NCI-H2107 treated with DMSO at 0.1 percent for 48 hours (cell line): ENCODE results near the gene TUBA4B.

Source experiments
- DNase-seq: peaks from one replicate; lab custom pipeline; 2025; ENCODE audit not compliant: unreplicated experiment; lab: John Stamatoyannopoulos, UW

Gene TUBA4B

GRCh38 chr2:219252900-219253752 lies at the start of gene TUBA4B:
TUBA4B (plus strand) TSS chr2:219253243; CDS start chr2:219253408, 165 bp downstream.
- DNase-seq: no peak

DNA sequence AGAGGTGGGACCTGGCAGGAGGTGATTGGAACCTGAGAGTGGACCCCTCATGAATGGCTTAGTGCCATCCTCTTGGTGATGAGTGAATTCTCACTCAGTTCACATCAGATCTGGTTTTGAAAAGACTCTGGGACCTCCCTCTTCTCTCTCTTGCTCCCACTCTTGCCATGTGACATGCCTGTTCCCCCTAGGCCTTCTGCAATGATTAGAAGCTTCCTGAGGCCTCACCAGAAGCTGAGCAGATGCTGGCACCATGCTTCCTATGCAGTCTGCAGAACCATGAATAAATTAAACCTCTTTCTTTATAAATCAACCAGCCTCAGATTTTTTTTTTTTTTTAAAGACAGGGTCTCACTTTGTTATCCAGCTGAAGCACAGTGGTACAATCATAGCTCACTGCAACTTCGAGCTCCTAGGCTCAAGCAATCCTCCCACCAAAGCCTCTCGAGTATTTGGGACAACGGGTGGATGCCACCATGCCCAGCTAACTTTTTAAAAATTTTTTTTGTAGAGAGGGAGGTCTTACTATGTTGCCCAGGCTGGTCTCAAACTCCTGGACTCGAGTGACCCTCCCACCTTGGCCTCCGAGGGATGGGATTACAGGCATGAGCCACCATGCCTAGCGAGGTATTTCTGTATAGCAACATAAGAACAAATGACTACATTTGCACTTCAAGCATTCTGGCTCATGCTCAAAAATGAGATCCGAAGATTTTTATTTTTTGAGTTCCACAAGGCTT lies 48.4 kb upstream of the TUBA4B start:
- no peak for DNase-seq

DNA sequence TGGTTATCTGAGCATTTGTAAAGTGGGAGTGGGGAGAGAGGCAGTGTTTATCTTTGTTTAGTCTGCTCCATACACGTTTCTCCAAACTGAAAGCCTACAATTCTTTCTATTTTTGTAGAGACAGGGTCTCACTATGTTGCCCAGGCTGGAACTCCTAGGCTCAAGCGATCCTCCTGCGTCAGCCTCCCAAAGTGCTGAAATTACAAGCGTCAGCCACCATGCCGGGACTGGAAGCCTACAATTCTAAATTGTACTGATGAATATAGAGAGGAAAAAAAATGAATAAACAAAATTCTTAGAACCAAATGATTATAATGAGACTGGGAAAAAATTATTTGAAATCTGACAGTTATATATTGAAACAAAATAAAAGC lies 47.9 kb upstream of the TUBA4B start:
- no peak for DNase-seq

DNA sequence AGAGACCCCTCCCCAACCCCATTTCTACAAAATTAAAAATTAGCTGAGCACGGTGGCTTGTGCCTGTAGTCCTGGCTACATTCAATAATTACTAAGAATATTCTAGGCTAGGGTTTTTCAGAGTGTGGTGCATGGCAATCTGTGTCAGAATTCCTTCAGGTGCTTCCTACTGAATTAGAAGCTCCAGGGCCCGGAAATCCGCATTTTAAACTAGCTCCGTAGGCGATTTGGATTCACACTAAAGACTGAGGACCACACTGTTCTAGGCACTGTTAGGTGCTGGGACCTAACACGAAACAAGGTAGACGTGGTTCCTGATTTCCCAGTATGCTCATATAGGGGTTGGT lies 47.1 kb upstream of the TUBA4B start:
- DNase-seq: no peak

DNA sequence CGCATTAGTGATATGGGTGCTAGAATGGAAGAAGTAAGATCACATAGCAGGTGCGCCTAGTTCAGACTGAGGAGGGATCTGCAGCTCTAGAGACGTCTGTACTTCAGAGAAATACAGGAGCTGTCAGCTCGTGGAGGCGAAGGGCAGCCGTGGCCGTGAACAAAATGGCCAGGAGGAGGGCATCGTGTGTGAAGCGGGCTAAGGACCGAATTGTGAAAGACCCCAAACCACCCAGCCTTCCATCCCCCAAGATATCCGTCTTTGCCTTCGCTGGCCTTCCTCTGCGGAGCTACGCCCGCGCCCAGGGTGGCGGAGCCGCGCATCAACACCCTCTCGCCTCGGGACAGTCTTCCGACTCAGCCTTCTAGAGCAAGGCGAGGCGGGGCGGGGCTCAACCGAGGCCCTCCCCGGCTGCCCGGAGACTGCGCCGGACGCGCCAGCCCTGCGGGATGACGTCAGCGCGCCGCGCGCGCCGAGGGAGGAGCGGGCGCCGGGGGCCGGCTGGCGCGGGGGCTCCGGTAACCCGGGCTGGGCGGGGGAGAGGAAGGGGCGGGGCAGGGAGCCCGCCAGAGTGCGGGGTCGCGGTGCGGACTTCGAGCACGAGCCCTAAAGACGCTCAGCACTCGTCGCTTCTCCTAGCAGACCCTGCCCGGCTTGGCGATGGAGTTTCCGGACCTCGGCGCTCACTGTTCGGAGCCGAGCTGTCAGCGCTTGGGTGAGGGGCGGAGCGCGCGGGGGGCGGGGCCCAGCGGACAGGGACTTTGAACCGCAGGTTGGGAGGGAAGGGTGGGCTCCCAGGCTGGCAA lies 46.5 kb upstream of the TUBA4B start, which contains the start of gene ZFAND2B:
TSS of gene ZFAND2B (plus strand) at position 455 of the 806 bp plus-strand sequence. CDS start at position 661, 206 bp downstream.
- DNase-seq: peak; percentile 62

DNA sequence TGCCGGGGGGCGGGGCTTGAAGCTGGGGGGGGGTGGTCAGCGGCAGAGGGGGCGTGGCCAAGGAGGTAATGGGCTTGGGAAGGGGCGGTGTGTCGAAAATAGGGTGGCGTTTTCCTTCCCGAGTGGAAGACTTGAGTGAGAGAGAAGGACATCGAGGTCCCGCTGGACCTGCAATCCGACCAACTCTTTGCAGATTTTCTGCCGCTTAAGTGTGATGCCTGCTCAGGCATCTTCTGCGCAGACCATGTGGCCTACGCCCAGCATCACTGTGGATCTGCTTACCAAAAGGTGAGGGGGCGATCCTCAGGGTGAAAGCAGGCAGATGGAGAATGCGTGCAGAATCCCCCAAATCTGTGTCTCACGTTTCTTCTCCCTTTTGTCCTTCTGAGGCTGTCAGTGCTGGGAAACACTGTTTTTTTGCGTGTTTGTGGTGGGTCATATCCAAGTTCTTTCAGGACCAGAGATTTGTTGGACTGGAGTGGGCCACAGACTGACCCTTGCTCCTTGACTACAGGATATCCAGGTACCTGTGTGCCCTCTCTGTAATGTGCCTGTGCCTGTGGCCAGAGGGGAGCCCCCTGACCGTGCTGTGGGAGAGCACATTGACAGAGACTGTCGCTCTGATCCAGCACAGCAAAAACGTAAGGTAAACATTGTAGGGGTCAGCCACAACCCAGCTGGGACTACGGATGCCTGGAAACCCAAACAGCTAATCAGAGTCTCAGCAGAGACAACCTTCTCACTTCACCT lies 45.7 kb upstream of the TUBA4B start:
- DNase-seq: no peak

DNA sequence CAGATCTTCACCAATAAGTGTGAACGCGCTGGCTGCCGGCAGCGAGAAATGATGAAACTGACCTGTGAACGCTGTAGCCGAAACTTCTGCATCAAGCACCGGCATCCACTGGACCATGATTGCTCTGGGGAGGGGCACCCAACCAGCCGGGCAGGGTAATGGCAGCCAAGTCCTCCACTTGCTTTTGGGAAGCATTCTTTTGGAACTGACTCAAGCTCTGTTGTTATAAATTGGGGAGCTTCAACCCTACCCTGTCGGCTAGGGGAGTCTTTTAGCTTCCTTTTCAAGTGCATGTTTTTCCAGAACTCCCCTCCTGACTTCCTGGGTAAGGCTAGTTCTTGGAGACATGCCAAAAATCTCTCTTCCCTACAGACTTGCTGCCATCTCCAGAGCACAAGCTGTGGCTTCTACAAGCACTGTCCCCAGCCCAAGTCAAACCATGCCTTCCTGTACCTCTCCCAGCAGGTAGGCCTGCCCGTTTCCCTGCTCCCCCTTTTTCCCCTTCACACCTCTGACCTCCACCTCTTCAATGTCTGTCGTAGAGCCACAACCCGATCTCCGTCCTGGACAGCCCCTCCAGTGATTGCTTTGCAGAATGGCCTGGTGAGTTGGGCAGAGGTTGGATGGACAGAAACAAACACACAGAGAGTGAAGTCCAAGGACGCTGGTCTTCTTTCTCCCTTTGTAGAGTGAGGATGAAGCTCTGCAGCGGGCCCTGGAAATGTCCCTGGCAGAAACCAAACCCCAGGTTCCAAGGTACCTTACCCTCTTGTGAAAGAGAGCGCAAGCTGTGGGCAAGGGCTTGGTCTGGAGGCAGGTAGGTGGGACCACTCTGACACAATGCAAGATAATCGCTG lies 44.9 kb upstream of the TUBA4B start:
- DNase-seq: no peak

DNA sequence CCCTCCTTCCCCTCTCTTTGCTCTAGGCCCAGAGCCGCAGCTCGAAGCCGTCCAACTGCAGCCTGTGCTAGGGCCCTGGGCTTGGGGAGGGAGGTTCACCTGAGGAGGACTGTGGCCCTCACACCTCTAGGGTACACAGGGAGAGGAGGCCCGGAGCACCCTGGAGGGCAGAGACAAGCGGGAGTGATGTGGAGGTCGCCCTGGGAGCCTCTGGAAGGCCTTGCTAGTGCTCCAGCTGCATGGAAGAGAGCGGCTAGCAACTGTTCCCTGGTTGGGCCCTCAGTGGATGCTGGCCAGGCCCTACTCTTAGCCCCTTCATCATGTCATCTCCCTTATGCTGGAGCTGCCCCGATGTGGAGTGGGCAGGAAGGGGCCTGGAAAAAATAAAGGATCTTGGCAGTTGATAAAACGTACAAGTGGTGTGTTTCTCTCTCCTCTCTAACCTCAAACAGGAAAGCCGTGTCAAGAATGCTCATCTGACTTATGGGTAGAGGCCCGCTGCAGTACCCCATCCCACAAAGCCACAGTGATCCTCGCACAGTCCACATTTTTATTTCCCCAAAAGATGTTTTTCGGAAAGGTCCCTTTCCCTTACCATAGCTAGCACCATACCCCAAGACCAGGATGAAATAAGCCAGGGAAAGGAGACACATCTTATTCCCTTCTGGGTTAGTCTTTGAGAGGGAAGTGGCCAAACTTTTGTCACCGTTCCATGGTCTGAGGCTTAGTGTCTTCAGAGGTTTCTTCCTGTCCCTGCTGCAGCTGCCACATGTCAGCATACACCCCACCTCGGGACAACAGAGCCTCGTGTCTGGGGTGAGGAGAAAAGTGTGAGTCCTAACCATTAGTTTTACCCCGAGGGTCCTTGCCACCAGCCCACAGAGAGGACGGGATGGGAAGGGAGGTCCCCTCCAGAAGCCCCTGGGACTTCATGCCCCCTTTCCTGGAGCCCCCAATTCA lies 43.5 kb upstream of the TUBA4B start:
- DNase-seq: no peak

- DNase-seq: no peak
These were observed 42.7 kb upstream of the TUBA4B start for GRCh38 chr2:219210196-219210885.

GRCh38 chr2:219210886-219211362 lies 42.1 kb upstream of the TUBA4B start:
- DNase-seq: no peak

DNA sequence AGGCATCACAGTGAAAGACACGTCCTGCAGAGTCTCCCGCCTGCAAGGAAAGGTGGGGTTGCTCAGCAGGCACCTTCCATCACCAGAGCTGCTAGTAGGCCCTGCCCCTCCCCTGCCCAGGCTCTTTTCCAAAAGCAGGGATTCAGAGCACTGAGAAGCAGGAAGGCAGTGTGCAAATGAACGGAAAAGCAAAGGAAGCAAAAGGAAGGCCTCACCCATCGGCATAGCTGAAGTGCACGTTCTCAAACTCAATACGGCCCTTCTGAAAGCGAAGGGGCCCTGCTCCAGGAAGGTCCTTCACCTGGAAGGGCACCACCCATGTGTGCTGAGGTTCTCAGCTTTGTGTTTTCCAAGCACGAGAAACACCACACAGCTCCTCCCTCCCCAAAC lies 40.0 kb upstream of the TUBA4B start:
- no peak for DNase-seq

DNA sequence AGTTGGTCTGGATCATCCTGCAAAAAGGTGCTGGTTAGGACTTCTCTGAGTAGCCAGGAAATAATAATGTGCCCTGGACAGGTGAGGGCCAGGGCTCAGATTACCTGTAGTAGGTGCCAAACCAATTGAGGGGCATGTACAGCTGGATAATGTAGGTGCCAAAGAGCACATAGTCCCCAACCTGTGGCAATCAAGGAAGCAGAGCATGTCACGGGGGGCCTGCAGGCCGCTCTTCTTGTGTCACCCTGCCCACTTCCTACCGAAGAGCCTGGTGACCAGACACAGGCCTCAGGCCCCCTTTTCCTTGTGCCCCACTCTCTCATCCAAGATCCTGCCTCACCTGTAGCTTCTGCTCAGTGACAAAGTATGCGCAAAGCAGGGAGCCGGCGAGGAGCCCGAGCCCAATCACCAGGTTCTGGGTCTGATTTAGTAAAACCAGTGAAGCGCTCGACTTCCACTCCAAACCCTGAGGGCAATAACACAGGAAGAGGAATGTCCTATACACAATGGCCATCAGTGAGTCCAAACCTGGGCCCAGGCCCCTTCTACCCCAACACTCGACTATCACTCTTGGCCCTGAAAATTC lies 39.5 kb upstream of the TUBA4B start:
- no peak for DNase-seq

DNA sequence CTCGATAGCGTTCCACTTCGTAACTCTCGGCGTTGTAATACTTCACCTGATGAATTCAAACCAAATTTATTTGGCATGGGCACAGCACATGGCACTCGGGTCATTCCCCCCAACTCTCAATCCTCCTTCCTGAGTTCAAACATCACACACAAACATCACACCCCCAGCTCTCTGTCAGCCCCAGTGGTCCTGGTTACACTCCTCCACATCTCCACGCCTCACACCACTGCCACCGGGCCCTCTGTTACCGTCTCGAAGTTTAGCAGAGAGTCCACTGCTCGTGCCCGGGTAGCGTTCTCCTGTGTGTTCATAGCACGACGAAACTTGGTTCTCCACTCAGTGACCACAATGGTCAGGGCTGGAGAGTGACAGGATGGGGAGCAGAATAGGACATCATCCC lies 38.9 kb upstream of the TUBA4B start:
- no peak for DNase-seq

GRCh38 chr2:219214786-219215185 lies 38.3 kb upstream of the TUBA4B start:
- DNase-seq: no peak

- DNase-seq: no peak
These were observed 37.0 kb upstream of the TUBA4B start for GRCh38 chr2:219215871-219216534.

GRCh38 chr2:219216535-219216915 lies 36.5 kb upstream of the TUBA4B start:
- DNase-seq: no peak

- no peak for DNase-seq
These were observed 34.8 kb upstream of the TUBA4B start for GRCh38 chr2:219218217-219218731.
